Glutamatergic neuron (in vitro differentiated cells): ENCODE results near the gene PDE1C. TPM values are rescaled to one million over a fixed set of nuclear protein-coding genes. Genes with fewer than 3 reads are reported as not detected.

Experiments
- DNase-seq: peaks from one replicate; pipeline ENCODE4 v3.0.0; 2022
- H3K27ac Mint-ChIP-seq: one replicate; pipeline ENCODE4 v1.8.0; 2020; ENCODE audit warnings: mild to moderate bottlenecking, mixed read lengths, inconsistent platforms; ENCODE audit not compliant: unreplicated experiment
- H3K27me3 Mint-ChIP-seq: one replicate; pipeline ENCODE4 v1.8.0; 2020; ENCODE audit warnings: mild to moderate bottlenecking, moderate library complexity, mixed read lengths, inconsistent platforms; ENCODE audit not compliant: unreplicated experiment
- H3K36me3 Mint-ChIP-seq: one replicate; pipeline ENCODE4 v1.8.0; 2020; ENCODE audit warnings: mild to moderate bottlenecking, mixed read lengths, inconsistent platforms; ENCODE audit not compliant: unreplicated experiment
- H3K4me1 Mint-ChIP-seq: one replicate; pipeline ENCODE4 v1.8.0; 2020; ENCODE audit warnings: mild to moderate bottlenecking, low read depth, mixed read lengths, inconsistent platforms; ENCODE audit not compliant: unreplicated experiment
- H3K4me3 Mint-ChIP-seq: one replicate; pipeline ENCODE4 v1.8.0; 2020; ENCODE audit warnings: mild to moderate bottlenecking, mixed read lengths, inconsistent platforms; ENCODE audit not compliant: unreplicated experiment
- H3K9me3 Mint-ChIP-seq: one replicate; pipeline ENCODE4 v1.8.0; 2020; ENCODE audit warnings: mild to moderate bottlenecking, moderate library complexity, mixed read lengths, inconsistent platforms; ENCODE audit not compliant: unreplicated experiment
- CTCF ChIP-seq: fragments of 200-600 bp; sonication (generic); IDR thresholded peaks from one replicate; pipeline ENCODE4 v1.5.0; 2021; ENCODE audit not compliant: partially characterized antibody, unreplicated experiment
- total RNA-seq: library from RNA; stranded (reverse); fragmentation: NEBNext Ultra II Directional; extraction: Animal tissue kit (Norgen Biotek cat#: 25700); gene quantifications from one replicate; pipeline ENCODE4 v1.2.1, GENCODE V29; 2021; ENCODE audit not compliant: unreplicated experiment

PDE1C gene
- total RNA-seq, 1 donor from 2014 or later, result 3.3 TPM

DNA sequence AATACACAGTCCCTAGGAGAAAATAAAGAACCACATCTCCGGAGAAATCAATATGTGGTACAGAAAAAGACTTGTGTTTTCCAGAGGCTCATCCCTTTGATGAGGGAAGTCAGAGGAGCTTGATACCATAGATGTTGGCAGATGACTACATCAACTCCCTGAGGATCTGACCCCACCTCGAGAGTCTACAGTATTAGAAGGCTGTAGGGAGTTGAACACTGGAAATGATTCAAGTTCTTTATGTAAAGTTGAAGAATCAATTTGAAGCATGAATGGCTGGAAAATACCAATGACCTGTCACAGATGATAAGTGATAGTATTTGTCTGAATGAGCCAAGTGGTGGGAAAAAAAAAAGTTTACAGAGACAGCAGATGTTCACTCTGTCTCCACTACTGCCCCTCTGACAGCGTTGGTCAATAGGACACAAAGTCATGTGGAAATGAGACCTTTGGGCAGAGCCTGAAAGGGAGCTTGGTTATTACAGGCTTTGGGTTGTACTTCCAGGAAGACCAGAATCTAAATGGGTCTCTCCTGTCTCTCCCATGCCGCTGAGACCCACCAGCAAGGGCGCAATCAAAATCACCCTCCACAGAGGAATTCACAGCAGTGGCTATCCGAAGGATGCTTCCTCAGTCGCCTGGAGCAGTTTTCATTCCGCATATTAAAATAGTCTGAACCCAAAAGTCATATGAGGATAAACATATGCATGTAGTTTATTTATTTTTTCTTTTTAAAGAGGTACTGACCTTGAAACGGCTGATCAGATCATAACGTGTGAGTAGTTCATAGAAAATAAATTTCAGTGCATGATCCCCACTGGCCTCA is 197.4 kb downstream of the PDE1C start:
- DNase-seq, result no peak
- TF ChIP-seq CTCF, result no peak
- no peaks in the 10 kb centered on the region for H3K27me3 Mint-ChIP-seq
- no peaks in the 10 kb centered on the region for H3K4me1 Mint-ChIP-seq
- peaks cover 12% of the 10 kb centered on the region for H3K36me3 Mint-ChIP-seq
- no peak overlapping the region for H3K4me3 Mint-ChIP-seq
- no peak overlapping the region for H3K27ac Mint-ChIP-seq
- H3K9me3 Mint-ChIP-seq, result peaks cover 2% of the 10 kb centered on the region

GRCh38 chr7:31864646-31865045 is 205.6 kb downstream of the PDE1C start:
- H3K9me3 Mint-ChIP-seq, result peaks cover 3% of the 10 kb centered on the region
- no peak overlapping the region for H3K4me3 Mint-ChIP-seq
- no peak for DNase-seq

DNA sequence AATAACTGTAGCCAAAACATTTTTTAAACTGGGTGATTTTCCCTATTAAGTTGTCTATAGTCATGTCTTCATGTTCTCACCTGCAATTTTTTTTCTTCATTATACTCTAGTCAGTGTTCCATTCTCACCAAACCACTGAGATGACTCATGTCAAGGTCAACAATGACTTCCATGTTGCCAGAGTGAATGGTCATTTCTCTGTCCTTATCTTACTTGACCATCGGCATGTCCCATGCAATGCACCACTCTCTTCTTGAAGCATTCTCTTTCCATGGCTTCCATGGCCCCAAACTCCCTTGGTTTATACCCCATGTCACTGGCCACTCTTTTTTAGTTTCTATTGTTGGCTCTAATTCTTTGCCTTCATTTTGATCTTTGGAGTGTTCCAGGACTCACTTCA is 209.3 kb downstream of the PDE1C start:
- Mint-ChIP-seq H3K27ac (no peak overlapping the region), H3K36me3 (no peaks in the 10 kb centered on the region), H3K27me3 (no peaks in the 10 kb centered on the region), H3K9me3 (no peaks in the 10 kb centered on the region), H3K4me1 (no peaks in the 10 kb centered on the region), H3K4me3 (no peak overlapping the region)
- no peak for DNase-seq
- TF ChIP-seq CTCF, result no peak

More at GRCh38 chr7:31864646-31865045, 205.6 kb downstream of the PDE1C start:
- peaks cover 14% of the 10 kb centered on the region for H3K36me3 Mint-ChIP-seq
- H3K27ac Mint-ChIP-seq, result no peak overlapping the region
- TF ChIP-seq CTCF, result no peak
- H3K4me1 Mint-ChIP-seq, result no peaks in the 10 kb centered on the region
- H3K27me3 Mint-ChIP-seq, result no peaks in the 10 kb centered on the region

DNA sequence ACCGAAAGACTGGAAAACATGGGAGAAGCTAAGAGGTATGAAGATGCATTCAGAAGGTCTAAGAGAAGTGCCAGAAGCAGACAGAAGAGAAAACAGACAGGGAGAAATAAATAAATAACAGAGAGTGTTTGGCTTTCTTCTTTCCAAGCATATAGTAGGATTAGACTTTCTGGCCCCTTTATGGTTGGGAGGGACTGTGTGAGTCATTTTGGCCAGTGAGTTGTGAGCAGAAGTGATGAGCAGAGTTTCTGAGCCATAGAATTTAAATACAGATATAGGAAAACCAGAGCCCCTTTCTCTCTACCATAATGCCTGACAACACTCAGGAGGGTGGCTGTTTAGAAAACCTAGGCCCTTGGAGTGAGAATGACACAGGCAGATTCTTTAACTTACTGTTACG is 212.2 kb downstream of the PDE1C start:
- no peak overlapping the region for H3K27ac Mint-ChIP-seq
- TF ChIP-seq CTCF, result no peak
- H3K27me3 Mint-ChIP-seq, result no peaks in the 10 kb centered on the region
- H3K9me3 Mint-ChIP-seq, result no peaks in the 10 kb centered on the region
- DNase-seq, result no peak
- no peak overlapping the region for H3K4me3 Mint-ChIP-seq
- H3K36me3 Mint-ChIP-seq, result no peaks in the 10 kb centered on the region
- H3K4me1 Mint-ChIP-seq, result no peaks in the 10 kb centered on the region

- Mint-ChIP-seq H3K36me3 (no peaks in the 10 kb centered on the region), H3K9me3 (no peaks in the 10 kb centered on the region), H3K27me3 (no peaks in the 10 kb centered on the region), H3K4me1 (no peaks in the 10 kb centered on the region), H3K4me3 (no peak overlapping the region), H3K27ac (no peak overlapping the region)
- no peak for TF ChIP-seq CTCF
- no peak for DNase-seq
These were observed 213.0 kb downstream of the PDE1C start for GRCh38 chr7:31857172-31857571.
